Activated CD4-positive, alpha-beta memory T cell treated with anti-CD3 and anti-CD28 coated beads for 36 hours (primary cell): ENCODE data around the gene CDKL1. TPM values are rescaled to one million over a fixed set of nuclear protein-coding genes. Genes with fewer than 3 reads are reported as not detected.
A peak's percentile ranks its signal among the peaks of the same experiment; 100 is the strongest.

Source experiments
- CTCF ChIA-PET: fragments of 350-600 bp; sonication (Branson Sonifier 250); formaldehyde crosslinking; loops from one replicate; lab custom pipeline; 2021; ENCODE audit warnings: antibody characterized with exemption, inconsistent platforms; lab: Charles Lee
- POLR2A ChIA-PET: fragments of 350-600 bp; sonication (Branson Sonifier 250); formaldehyde crosslinking; loops from one replicate; lab custom pipeline; 2021; ENCODE audit warnings: antibody characterized with exemption; lab: Charles Lee
- DNase-seq: peaks from one replicate; pipeline ENCODE4 v3.0.0-alpha.2; 2020
- H3K27ac Mint-ChIP-seq: one replicate; pipeline ENCODE4 v1.8.0; 2021; ENCODE audit warnings: mixed read lengths
- H3K27me3 Mint-ChIP-seq: one replicate; pipeline ENCODE4 v1.8.0; 2021; ENCODE audit warnings: mixed read lengths
- H3K36me3 Mint-ChIP-seq: one replicate; pipeline ENCODE4 v1.8.0; 2021; ENCODE audit warnings: mixed read lengths
- H3K4me1 Mint-ChIP-seq: one replicate; pipeline ENCODE4 v1.8.0; 2021; ENCODE audit warnings: low read depth, mixed read lengths
- H3K4me3 Mint-ChIP-seq: one replicate; pipeline ENCODE4 v1.8.0; 2021; ENCODE audit warnings: mild to moderate bottlenecking, mixed read lengths
- H3K9me3 Mint-ChIP-seq: one replicate; pipeline ENCODE4 v1.8.0; 2021; ENCODE audit warnings: mixed read lengths
- intact Hi-C: fragments of 100-400 bp; cut with micrococcal nuclease; formaldehyde crosslinking; loops from one replicate; pipeline ENCODE4 v1.15.1; 2023
- total RNA-seq, 2 experiments: library from RNA; stranded (reverse); gene quantifications; one replicate each; pipeline ENCODE4 v1.2.3, GENCODE V29; 2021

The CDKL1 gene
- total RNA-seq, 2 experiments from 2014 or later = 2.4 to 3.4 TPM

DNA sequence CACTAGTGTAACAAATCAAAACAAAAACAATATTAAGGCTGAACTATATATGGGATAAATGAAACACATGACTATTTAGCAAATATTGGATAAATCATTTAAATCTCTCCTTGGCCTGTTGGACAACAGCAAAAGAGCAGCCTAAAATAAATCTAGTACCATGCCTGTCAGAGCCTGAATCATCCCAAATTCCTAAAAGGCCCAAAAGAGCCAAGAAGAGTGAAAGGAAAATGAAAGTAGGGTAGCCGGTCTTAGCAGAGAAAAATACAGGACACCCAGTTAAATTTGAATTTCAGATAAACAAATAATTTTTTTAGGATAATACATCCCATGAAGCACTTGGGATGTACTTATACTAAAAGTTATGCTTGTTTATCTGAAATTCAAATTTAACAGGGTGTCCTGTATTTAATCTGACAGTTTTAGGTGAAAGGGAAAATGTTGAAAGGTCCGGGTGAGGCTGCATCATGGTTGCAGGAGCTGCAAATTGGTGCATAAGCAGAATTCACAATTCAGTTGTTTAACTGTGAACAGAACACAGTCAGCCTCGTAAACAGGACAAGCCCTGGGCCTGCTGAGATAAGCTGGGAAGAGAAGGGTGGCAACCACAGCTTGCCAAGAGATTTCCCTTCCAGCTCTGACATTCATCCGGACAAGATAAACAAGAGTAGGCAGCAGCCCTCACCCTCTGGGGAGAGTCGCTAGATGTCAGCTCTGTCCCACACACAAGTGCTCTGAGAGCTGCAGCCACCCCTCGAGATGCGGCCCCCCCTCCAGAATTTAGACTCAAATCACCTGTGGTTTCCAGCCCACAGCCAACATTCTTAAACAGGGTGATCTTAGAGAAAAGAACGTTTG, 54.2 kb downstream of the CDKL1 start:
- POLR2A ChIA-PET = no interaction called here
- CTCF ChIA-PET = interaction anchor here (0.5 to 3.0 kb wide), 4 partner anchors 14 to 431 kb away, joined by 3 to 22 read pairs (median 4); no protein-coding TSS in a partner anchor
- peaks cover 4% of the 10 kb centered on the region for H3K27me3 Mint-ChIP-seq
- H3K9me3 Mint-ChIP-seq = no peaks in the 10 kb centered on the region
- H3K4me3 Mint-ChIP-seq = no peak overlapping the region
- H3K27ac Mint-ChIP-seq = no peak overlapping the region
- intact Hi-C loops = no loop called here
- H3K4me1 Mint-ChIP-seq = peaks cover 22% of the 10 kb centered on the region
- peak; percentile 56 for DNase-seq
- peaks cover 3% of the 10 kb centered on the region for H3K36me3 Mint-ChIP-seq

DNA sequence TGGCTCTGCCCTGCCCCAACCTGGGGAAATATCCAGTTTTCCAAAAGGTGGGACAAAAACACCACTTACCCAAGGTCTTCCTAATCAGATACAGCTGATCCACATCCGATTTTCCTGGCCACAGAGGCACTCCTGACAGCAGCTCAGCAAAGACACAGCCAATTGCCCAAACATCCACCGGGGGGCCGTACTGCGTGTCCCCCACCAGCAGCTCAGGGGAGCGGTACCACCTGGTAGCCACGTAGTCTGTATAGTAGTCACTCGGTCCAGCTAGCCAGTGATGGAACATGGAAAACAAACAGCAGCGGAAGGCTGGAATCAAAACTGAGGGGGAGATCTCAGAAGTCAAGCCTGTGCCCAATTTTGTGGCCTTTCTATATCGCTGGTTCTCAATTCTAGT, 55.7 kb downstream of the CDKL1 start:
- ChIA-PET CTCF (interaction anchor here (1.4 kb wide), 1 partner anchor 20 kb away, joined by 3 read pairs; no protein-coding TSS in a partner anchor), POLR2A (no interaction called here)
- no peak for DNase-seq
- intact Hi-C loops = no loop called here
- Mint-ChIP-seq H3K4me3 (no peak overlapping the region), H3K27ac (no peak overlapping the region), H3K9me3 (no peaks in the 10 kb centered on the region), H3K27me3 (peaks cover 2% of the 10 kb centered on the region), H3K36me3 (peaks cover 3% of the 10 kb centered on the region), H3K4me1 (peaks cover 29% of the 10 kb centered on the region)

- CTCF ChIA-PET = interaction anchor here (1.4 kb wide), 1 partner anchor 19 kb away, joined by 3 read pairs; no protein-coding TSS in a partner anchor
- H3K9me3 Mint-ChIP-seq = no peaks in the 10 kb centered on the region
- H3K27me3 Mint-ChIP-seq = peaks cover 1% of the 10 kb centered on the region
Observed at GRCh38 chr14:50340045-50340444, 56.6 kb downstream of the CDKL1 start.

GRCh38 chr14:50339178-50339804, 57.4 kb downstream of the CDKL1 start:
- peaks cover 3% of the 10 kb centered on the region for H3K36me3 Mint-ChIP-seq
- no peaks in the 10 kb centered on the region for H3K27me3 Mint-ChIP-seq
- DNase-seq = no peak
- no peak overlapping the region for H3K27ac Mint-ChIP-seq
- H3K4me1 Mint-ChIP-seq = peaks cover 27% of the 10 kb centered on the region
- H3K9me3 Mint-ChIP-seq = no peaks in the 10 kb centered on the region
- ChIA-PET CTCF (interaction anchor here (1.4 kb wide), 1 partner anchor 18 kb away, joined by 3 read pairs; no protein-coding TSS in a partner anchor), POLR2A (no interaction called here)
- H3K4me3 Mint-ChIP-seq = no peak overlapping the region
- intact Hi-C loops = no loop called here

More at GRCh38 chr14:50340045-50340444, 56.6 kb downstream of the CDKL1 start:
- Mint-ChIP-seq H3K4me1 (peaks cover 33% of the 10 kb centered on the region), H3K36me3 (peaks cover 3% of the 10 kb centered on the region), H3K27ac (no peak overlapping the region), H3K4me3 (no peak overlapping the region)
- intact Hi-C loops = no loop called here
- POLR2A ChIA-PET = no interaction called here
- no peak for DNase-seq

GRCh38 chr14:50338587-50338986, 58.1 kb downstream of the CDKL1 start:
- DNase-seq = no peak
- intact Hi-C loops = no loop called here
- Mint-ChIP-seq H3K4me3 (no peak overlapping the region), H3K4me1 (peaks cover 21% of the 10 kb centered on the region), H3K9me3 (no peaks in the 10 kb centered on the region), H3K36me3 (peaks cover 3% of the 10 kb centered on the region), H3K27me3 (no peaks in the 10 kb centered on the region), H3K27ac (no peak overlapping the region)
- POLR2A ChIA-PET = no interaction called here
- CTCF ChIA-PET = no interaction called here

DNA sequence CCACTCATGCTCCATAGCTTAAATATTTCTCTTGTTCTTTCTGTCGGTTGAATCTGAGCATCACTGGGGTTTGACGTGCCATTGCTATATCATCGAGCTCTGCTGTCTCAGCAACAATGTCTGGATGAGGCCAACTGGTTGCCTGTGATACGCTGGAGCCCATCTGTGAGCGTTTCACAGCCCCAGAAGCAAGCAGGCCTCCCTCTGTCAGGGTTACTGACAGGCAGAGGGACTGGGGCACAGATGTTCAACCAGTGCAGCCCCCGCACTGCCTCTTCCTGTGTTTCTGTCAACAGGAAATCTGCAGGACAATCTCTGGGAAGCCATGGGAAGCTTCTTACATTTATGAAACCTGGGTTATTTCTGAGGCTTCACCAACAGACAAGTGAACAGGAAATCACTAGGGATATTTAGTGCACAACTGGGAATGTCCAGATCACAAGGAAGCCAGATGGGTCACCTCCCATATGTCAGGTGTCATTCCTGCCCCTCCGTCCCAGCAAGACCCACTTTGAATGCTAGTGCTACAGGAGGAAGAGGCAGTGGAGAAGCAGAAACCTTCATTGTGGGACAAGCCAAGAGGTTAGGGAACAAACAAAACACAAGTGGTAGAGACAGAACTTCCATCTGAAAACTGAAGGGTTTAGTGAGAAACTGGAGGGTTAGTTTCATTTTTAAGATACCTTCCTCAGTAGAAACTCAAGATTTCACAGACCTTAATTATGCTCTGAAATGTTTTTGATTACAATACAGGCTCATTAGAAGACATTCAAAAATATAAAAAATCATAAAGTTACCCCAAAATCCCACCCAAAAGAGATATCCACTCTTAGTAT, 60.5 kb downstream of the CDKL1 start:
- POLR2A ChIA-PET = interaction anchor here (1.5 kb wide), 1 partner anchor 8 kb away, joined by 5 read pairs; no protein-coding TSS in a partner anchor
- intact Hi-C loops = no loop called here
- DNase-seq = no peak
- H3K36me3 Mint-ChIP-seq = peaks cover 3% of the 10 kb centered on the region
- no peak overlapping the region for H3K27ac Mint-ChIP-seq
- H3K9me3 Mint-ChIP-seq = no peaks in the 10 kb centered on the region
- H3K4me1 Mint-ChIP-seq = peaks cover 11% of the 10 kb centered on the region
- H3K27me3 Mint-ChIP-seq = no peaks in the 10 kb centered on the region
- no peak overlapping the region for H3K4me3 Mint-ChIP-seq
- CTCF ChIA-PET = interaction anchor here (0.6 to 1.4 kb wide), 2 partner anchors 15 to 23 kb away, joined by 4 read pairs; no protein-coding TSS in a partner anchor

DNA sequence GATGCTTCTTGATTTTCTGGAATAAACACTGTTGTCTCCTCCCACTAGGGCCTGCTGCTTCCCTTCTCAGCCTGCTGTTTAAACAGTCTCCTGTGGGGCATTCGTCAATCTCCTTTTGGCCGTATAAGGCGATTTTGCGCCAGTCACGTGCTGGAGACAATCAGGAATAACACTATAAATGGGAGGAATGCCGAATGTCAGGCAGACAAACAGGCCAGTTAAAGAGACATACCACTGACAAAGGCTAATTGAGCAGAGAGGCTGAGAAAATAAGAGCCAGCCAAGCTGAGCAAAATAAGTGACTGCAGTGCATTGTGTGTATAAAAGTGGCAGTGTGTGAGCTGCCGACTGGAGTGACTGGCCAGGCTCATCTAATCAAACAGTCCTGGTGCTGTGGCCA, 61.3 kb downstream of the CDKL1 start:
- ChIA-PET CTCF (interaction anchor here (0.6 to 1.4 kb wide), 4 partner anchors 9 to 493 kb away, joined by 3 to 4 read pairs (median 3); partner anchors contain the start of gene MAP4K5), POLR2A (interaction anchor here (1.5 kb wide), 1 partner anchor 9 kb away, joined by 5 read pairs; no protein-coding TSS in a partner anchor)
- Mint-ChIP-seq H3K4me3 (no peak overlapping the region), H3K36me3 (no peaks in the 10 kb centered on the region), H3K27ac (peak overlapping the region; percentile 24), H3K9me3 (no peaks in the 10 kb centered on the region), H3K27me3 (no peaks in the 10 kb centered on the region), H3K4me1 (peaks cover 11% of the 10 kb centered on the region)
- intact Hi-C loops = no loop called here
- DNase-seq = no peak

DNA sequence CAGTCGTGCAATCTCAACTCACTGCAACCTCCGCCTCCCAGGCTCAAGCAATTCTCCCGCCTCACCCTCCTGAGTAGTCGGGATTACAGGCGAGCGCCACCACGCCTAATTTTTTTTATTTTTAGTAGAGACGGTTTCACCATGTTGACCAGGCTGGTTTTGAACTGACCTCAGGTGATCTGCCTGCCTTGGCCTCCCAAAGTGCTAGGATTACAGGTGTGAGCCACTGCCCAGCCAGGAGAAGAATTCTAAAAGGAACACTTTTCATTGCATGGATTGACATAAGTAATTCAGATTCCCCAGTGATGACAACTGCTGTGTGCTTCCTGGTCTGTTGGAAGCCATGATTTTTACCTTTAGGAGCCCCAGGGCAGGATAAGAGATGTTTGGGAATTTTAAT, 62.5 kb downstream of the CDKL1 start:
- H3K27me3 Mint-ChIP-seq = no peaks in the 10 kb centered on the region
- no peaks in the 10 kb centered on the region for H3K36me3 Mint-ChIP-seq
- DNase-seq = no peak
- peaks cover 11% of the 10 kb centered on the region for H3K4me1 Mint-ChIP-seq
- no peak overlapping the region for H3K4me3 Mint-ChIP-seq
- ChIA-PET CTCF (no interaction called here), POLR2A (no interaction called here)
- intact Hi-C loops = no loop called here
- no peaks in the 10 kb centered on the region for H3K9me3 Mint-ChIP-seq
- H3K27ac Mint-ChIP-seq = no peak overlapping the region

GRCh38 chr14:50333014-50333509, 63.6 kb downstream of the CDKL1 start:
- peaks cover 11% of the 10 kb centered on the region for H3K4me1 Mint-ChIP-seq
- no peak overlapping the region for H3K4me3 Mint-ChIP-seq
- ChIA-PET CTCF (interaction anchor here (1.8 kb wide), 1 partner anchor 12 kb away, joined by 8 read pairs; no protein-coding TSS in a partner anchor), POLR2A (no interaction called here)
- H3K9me3 Mint-ChIP-seq = no peaks in the 10 kb centered on the region
- intact Hi-C loops = no loop called here
- no peaks in the 10 kb centered on the region for H3K36me3 Mint-ChIP-seq
- no peak overlapping the region for H3K27ac Mint-ChIP-seq
- no peaks in the 10 kb centered on the region for H3K27me3 Mint-ChIP-seq
- DNase-seq = no peak

DNA sequence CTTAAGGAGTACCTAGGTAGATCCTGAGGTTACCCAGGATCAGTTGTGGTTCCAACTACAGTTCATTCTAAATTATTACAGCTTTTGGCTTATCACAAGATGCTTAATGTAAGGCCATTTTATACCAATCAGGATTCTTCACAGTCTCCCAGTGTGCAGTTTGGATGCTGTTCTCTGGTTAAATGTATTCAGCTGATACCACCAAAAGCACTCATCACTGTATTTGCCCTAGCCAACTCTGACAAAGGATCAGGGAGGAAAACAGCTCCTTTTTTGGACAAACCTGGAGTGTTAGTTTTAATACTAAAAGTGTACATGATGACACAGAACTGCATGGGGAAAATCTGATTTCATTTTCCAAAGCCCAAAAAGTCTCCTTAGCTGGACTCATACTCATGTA, 65.1 kb downstream of the CDKL1 start:
- no peaks in the 10 kb centered on the region for H3K27me3 Mint-ChIP-seq
- peaks cover 11% of the 10 kb centered on the region for H3K4me1 Mint-ChIP-seq
- H3K36me3 Mint-ChIP-seq = no peaks in the 10 kb centered on the region
- intact Hi-C loops = no loop called here
- no peak for DNase-seq
- no peaks in the 10 kb centered on the region for H3K9me3 Mint-ChIP-seq
- no peak overlapping the region for H3K4me3 Mint-ChIP-seq
- ChIA-PET CTCF (interaction anchor here (0.9 to 1.8 kb wide), 2 partner anchors 11 to 20 kb away, joined by 3 to 8 read pairs; no protein-coding TSS in a partner anchor), POLR2A (interaction anchor here (0.6 kb wide), 1 partner anchor 41 kb away, joined by 3 read pairs; no protein-coding TSS in a partner anchor)
- H3K27ac Mint-ChIP-seq = no peak overlapping the region
